GM12878 (cell line): ENCODE data around the gene GADL1. TPM values are rescaled to one million over a fixed set of nuclear protein-coding genes. Genes with fewer than 3 reads are reported as not detected.

ENCODE experiments used
- ESRRA ChIP-seq: IDR thresholded peaks from 2 replicates; pipeline ENCODE4 v1.6.1; 2012; ENCODE audit warnings: mild to moderate bottlenecking, low read length, improper control_type of control experiment
- ETV6 ChIP-seq, 2 experiments: fragments of 450-650 bp in 1 of 2; IDR thresholded peaks in 1 of 2; conservative IDR thresholded peaks in 1 of 2; 2 replicates each; pipeline ENCODE4 v1.6.1; 2014; ENCODE audit warnings: antibody characterized with exemption in 1 of 2, borderline replicate concordance in 1 of 2, low read depth in 1 of 2, mild to moderate bottlenecking in 1 of 2, moderate library complexity in 1 of 2
- FOXK2 ChIP-seq: fragments of 450-650 bp; IDR thresholded peaks from 2 replicates; pipeline ENCODE4 v1.6.1; 2017; ENCODE audit warnings: mild to moderate bottlenecking, moderate library complexity
- GATAD2B ChIP-seq: fragments of 450-650 bp; conservative IDR thresholded peaks from 2 replicates; pipeline ENCODE4 v1.6.1; 2017; ENCODE audit warnings: low read depth, mild to moderate bottlenecking, moderate library complexity
- MTA3 ChIP-seq: IDR thresholded peaks from 2 replicates; pipeline ENCODE4 v1.6.1; 2012; ENCODE audit warnings: low read length, inconsistent platforms, borderline replicate concordance
- NRF1 ChIP-seq: conservative IDR thresholded peaks from 2 replicates; pipeline ENCODE4 v1.6.1; 2011; ENCODE audit warnings: mild to moderate bottlenecking, low read depth, low read length, improper control_type of control experiment
- RUNX3 ChIP-seq: IDR thresholded peaks from 2 replicates; pipeline ENCODE4 v1.6.1; 2012; ENCODE audit warnings: low read length, inconsistent platforms
- TAF1 ChIP-seq: IDR thresholded peaks from 2 replicates; pipeline ENCODE4 v1.6.1; 2011; ENCODE audit warnings: mild to moderate bottlenecking, low read depth, low read length, borderline replicate concordance
- polyA plus RNA-seq, 11 experiments: library from polyadenylated mRNA; depleted of rRNA in 4 of 11; unstranded in 6 of 11; stranded (reverse) in 5 of 11; fragments of >200 nt; fragmentation: Nextera tagmentation in 4 of 11; fragmentation: Illumina TruSeq in 1 of 11; extraction: Ambion mirVana in 4 of 11; extraction: Trizol in 1 of 11; gene quantifications; 1 replicate in 1 of 11; 2 replicates in 10 of 11; pipeline versions ENCODE4 v1.2.1 to v1.2.3, GENCODE V29; 2011 to 2016; ENCODE audit warnings: inconsistent platforms in 2 of 11, missing spikeins in 2 of 11, low read depth in 1 of 11
- total RNA-seq, 4 experiments: library from RNA; depleted of rRNA in 3 of 4; stranded (reverse); fragments of >200 nt in 3 of 4; fragmentation: Illumina TruSeq in 1 of 4; extraction: Trizol in 1 of 4; gene quantifications; 2 replicates each; pipeline versions ENCODE4 v1.2.1 to v1.2.3, GENCODE V29; 2013 to 2021
- TF ChIP-seq, protein P1 (sequence below): IDR thresholded peaks from 2 replicates; pipeline ENCODE4 v1.6.1; 2011; ENCODE audit warnings: low read depth, mild to moderate bottlenecking, low read length, moderate library complexity, borderline replicate concordance; ENCODE audit errors: extremely low read depth
- TF ChIP-seq, protein P2 (sequence below): IDR thresholded peaks from 2 replicates; pipeline ENCODE4 v1.6.1; 2011; ENCODE audit warnings: borderline replicate concordance, low read depth, mild to moderate bottlenecking, moderate library complexity, low read length; ENCODE audit not compliant: insufficient read depth, poor library complexity, severe bottlenecking
- TF ChIP-seq, protein P3 (sequence below): fragments of 450-650 bp; conservative IDR thresholded peaks from 2 replicates; pipeline ENCODE4 v1.6.1; 2017; ENCODE audit warnings: mild to moderate bottlenecking, moderate library complexity
- TF ChIP-seq, protein P4 (sequence below): IDR thresholded peaks from 2 replicates; pipeline ENCODE4 v1.6.1; 2012; ENCODE audit warnings: low read depth, low read length, improper control_type of control experiment

The GADL1 gene
- total and polyA plus RNA-seq, 10 of the 15 experiments (the other 5 are each of a cell fraction or from before 2014, with no cell fraction given) = 0.04 TPM; not detected in 9

DNA sequence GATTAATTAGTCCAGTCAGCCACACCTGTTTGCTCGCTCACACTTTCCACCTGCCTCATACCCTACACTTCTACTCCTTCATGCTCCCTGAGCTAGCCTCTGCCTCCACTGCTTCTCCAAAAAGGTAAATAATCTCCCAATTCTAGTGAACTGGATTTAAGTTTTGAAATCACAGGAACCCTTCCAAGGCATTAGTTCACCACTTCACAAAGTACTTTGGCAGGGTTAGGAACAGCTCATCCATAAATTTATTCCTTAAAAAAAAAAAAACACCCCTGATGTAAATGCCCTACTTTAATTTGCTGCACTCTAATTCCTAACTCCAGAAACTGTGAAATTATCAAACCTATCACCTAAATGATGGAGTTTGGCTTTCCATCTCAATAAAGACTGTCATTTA lies 58.3 kb downstream of the GADL1 start (continued):
- TF ChIP-seq, protein P1, sequence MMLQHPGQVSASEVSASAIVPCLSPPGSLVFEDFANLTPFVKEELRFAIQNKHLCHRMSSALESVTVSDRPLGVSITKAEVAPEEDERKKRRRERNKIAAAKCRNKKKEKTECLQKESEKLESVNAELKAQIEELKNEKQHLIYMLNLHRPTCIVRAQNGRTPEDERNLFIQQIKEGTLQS = no peak
- no peak for TF ChIP-seq GATAD2B
- no peak for TF ChIP-seq NRF1
- TF ChIP-seq RUNX3 = no peak
- TF ChIP-seq FOXK2 = no peak
- TF ChIP-seq, protein P2, sequence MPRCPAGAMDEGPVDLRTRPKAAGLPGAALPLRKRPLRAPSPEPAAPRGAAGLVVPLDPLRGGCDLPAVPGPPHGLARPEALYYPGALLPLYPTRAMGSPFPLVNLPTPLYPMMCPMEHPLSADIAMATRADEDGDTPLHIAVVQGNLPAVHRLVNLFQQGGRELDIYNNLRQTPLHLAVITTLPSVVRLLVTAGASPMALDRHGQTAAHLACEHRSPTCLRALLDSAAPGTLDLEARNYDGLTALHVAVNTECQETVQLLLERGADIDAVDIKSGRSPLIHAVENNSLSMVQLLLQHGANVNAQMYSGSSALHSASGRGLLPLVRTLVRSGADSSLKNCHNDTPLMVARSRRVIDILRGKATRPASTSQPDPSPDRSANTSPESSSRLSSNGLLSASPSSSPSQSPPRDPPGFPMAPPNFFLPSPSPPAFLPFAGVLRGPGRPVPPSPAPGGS = no peak
- TF ChIP-seq, protein P3, sequence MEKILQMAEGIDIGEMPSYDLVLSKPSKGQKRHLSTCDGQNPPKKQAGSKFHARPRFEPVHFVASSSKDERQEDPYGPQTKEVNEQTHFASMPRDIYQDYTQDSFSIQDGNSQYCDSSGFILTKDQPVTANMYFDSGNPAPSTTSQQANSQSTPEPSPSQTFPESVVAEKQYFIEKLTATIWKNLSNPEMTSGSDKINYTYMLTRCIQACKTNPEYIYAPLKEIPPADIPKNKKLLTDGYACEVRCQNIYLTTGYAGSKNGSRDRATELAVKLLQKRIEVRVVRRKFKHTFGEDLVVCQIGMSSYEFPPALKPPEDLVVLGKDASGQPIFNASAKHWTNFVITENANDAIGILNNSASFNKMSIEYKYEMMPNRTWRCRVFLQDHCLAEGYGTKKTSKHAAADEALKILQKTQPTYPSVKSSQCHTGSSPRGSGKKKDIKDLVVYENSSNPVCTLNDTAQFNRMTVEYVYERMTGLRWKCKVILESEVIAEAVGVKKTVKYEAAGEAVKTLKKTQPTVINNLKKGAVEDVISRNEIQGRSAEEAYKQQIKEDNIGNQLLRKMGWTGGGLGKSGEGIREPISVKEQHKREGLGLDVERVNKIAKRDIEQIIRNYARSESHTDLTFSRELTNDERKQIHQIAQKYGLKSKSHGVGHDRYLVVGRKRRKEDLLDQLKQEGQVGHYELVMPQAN = no peak
- no peak for TF ChIP-seq TAF1
- TF ChIP-seq MTA3 = no peak
- TF ChIP-seq, protein P4, sequence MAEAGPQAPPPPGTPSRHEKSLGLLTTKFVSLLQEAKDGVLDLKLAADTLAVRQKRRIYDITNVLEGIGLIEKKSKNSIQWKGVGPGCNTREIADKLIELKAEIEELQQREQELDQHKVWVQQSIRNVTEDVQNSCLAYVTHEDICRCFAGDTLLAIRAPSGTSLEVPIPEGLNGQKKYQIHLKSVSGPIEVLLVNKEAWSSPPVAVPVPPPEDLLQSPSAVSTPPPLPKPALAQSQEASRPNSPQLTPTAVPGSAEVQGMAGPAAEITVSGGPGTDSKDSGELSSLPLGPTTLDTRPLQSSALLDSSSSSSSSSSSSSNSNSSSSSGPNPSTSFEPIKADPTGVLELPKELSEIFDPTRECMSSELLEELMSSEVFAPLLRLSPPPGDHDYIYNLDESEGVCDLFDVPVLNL = no peak
- TF ChIP-seq ESRRA = no peak
- no peak for TF ChIP-seq ETV6 (conservative IDR thresholded peaks at IDR 0.05 in 1 of 2, IDR thresholded peaks at IDR 0.05 in 1 of 2; ENCODE audit: borderline replicate concordance in 1 of 2, low read depth in 1 of 2)
